ENCODE measurements around the gene UBE3B. TPM values are rescaled to one million over a fixed set of nuclear protein-coding genes. Genes with fewer than 3 reads are reported as not detected.

The UBE3B gene
- total RNA-seq, 4 donors from 2014 or later = 34.4 to 73.0 (median 71.6) TPM

DNA sequence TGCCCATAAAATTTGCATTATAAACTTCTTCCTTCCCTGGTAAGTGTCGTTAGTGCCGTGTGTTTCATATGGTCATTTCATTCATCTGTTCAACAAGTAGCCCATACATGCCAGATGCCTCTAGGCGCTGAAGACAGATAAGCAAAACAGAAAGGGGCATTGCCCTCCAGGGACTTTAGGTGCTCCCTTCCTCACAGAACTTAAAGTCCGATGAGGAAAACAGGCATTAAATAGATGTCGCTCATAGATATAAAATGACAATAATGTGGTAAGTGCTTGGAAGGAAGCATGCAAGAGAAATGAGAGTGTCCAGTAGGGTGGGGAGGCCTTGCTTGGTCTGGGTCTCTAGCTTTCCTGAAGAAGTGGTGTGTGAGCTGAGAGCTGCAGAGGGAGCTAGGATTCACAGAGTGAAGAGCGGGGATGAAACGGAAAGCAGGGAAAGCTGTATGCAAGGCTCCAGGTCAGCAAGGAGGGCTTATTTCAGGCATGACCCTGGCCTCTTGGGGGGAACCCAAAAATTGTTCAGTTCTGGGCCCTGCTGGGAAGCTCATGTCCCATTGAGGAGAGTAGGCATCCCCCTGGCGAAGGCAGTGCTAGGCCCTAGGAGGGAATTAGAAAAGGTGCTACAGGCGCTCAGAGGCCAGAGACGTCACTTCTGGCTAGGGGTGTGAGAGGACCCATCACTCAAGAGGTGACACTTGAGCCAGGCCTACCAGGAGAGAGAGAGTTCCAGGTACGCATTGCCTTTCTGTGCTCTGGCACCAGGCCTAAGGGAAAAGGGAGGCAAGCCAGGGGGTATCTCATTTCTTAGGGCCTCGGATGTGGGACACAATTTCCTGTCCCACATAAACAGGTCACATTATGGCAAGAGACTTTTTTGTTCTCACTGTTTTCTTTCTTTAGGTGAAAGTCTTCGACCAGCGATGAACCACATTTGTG is 11.9 kb downstream of the UBE3B start:
- no peak for DNase-seq
- Histone ChIP-seq H3K27me3 (no peaks in the 10 kb centered on the region), H3K9me3 (no peaks in the 10 kb centered on the region), H3K4me1 (no peaks in the 10 kb centered on the region), H3K36me3 (peaks cover 0 to 84% (median 41%) of the 10 kb centered on the region in 4 donors), H3K27ac (no peak overlapping the region), H3K4me3 (no peak overlapping the region)
- no peak for TF ChIP-seq POLR2AphosphoS5 (IDR thresholded peaks at IDR 0.05)
- TF ChIP-seq, protein P1, sequence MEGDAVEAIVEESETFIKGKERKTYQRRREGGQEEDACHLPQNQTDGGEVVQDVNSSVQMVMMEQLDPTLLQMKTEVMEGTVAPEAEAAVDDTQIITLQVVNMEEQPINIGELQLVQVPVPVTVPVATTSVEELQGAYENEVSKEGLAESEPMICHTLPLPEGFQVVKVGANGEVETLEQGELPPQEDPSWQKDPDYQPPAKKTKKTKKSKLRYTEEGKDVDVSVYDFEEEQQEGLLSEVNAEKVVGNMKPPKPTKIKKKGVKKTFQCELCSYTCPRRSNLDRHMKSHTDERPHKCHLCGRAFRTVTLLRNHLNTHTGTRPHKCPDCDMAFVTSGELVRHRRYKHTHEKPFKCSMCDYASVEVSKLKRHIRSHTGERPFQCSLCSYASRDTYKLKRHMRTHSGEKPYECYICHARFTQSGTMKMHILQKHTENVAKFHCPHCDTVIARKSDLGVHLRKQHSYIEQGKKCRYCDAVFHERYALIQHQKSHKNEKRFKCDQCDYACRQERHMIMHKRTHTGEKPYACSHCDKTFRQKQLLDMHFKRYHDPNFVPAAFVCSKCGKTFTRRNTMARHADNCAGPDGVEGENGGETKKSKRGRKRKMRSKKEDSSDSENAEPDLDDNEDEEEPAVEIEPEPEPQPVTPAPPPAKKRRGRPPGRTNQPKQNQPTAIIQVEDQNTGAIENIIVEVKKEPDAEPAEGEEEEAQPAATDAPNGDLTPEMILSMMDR (IDR thresholded peaks at IDR 0.05) = no peak
- no peak for TF ChIP-seq POLR2A (IDR thresholded peaks at IDR 0.05)
- no peak for TF ChIP-seq EP300 (IDR thresholded peaks at IDR 0.05; ENCODE audit: low read depth)
- WGBS, 2 donors (ENCODE audit: low coverage in 1 of 2) = 94 to 95% methylated on average over 11 to 14 of the region's 14 CpGs
- intact Hi-C loops (cut with DNase I; ENCODE audit: low total_unique reads) (no loop called here), in situ Hi-C loops (cut with MboI; ENCODE audit: low pct_ligation_motif_present in 1 of 4, low pct_unique_long_range_greater_than_20kb in 1 of 4, low sequenced_read_pairs in 3 of 4) (no loop called here)

DNA sequence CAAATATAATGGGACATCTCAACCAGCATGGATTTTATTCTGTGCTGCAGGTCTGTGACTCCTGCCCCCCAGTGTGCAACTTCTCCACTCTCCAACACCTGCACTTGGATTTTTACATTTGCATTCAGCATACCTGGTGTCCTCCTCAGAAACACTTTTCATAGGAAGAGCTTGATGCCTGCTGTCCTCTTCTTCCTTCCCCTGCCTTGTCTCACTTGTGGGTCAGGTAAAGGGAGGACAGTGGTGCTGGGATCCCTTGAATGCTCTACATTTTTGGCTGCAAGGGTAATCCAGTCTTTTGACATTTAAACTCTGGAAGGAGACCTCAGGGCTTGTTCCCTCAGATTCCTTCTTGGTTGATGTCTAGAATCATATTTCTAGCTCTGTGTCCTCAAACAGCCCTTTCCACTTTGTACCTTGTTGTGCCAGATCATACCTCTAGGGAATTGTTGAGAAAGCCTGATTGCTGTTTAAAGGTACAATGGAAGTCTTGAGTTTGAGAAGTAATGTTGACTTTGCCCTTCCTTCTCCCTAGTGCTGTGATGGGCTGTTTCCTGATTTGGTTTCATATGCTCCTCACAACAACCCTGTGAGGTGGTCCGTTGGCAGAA is 12.6 kb downstream of the UBE3B start:
- H3K9me3 ChIP-seq = no peaks in the 10 kb centered on the region
- intact Hi-C loops (cut with DNase I; ENCODE audit: low total_unique reads) (no loop called here), in situ Hi-C loops (cut with MboI; ENCODE audit: low pct_ligation_motif_present in 1 of 4, low pct_unique_long_range_greater_than_20kb in 1 of 4, low sequenced_read_pairs in 3 of 4) (no loop called here)
- H3K27me3 ChIP-seq = no peaks in the 10 kb centered on the region
- no peak overlapping the region for H3K4me3 ChIP-seq
- WGBS, 2 donors (ENCODE audit: low coverage in 1 of 2) = 86 to 100% methylated on average over 1 of the region's 1 CpG
- H3K36me3 ChIP-seq = peaks cover 0 to 84% (median 41%) of the 10 kb centered on the region in 4 donors
- no peak for DNase-seq
- no peak overlapping the region for H3K27ac ChIP-seq
- TF ChIP-seq POLR2AphosphoS5 (IDR thresholded peaks at IDR 0.05) (no peak), EP300 (IDR thresholded peaks at IDR 0.05; ENCODE audit: low read depth) (no peak), POLR2A (IDR thresholded peaks at IDR 0.05) (no peak)
- TF ChIP-seq, protein P1 (IDR thresholded peaks at IDR 0.05) = no peak
- no peaks in the 10 kb centered on the region for H3K4me1 ChIP-seq

DNA sequence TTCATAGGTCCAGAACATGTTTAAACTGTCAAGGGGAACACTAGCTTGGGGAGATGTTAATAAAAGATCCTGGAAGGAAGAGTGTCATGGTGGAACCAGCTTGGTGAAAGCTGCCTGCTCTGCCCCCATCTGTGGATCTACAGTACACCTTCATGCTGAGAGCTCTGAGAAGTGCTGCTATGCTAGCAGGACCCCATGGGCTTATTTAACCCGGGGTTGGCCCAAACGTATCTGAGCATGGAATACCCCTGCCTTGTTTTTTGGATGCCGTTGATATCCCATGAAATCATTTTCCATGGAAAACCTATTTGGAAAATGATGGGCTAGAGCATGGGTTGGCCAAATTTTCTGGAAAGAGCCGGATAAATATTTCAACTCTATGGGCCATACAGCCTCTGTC is 14.2 kb downstream of the UBE3B start:
- in situ Hi-C loops (cut with MboI; ENCODE audit: low pct_ligation_motif_present in 1 of 4, low pct_unique_long_range_greater_than_20kb in 1 of 4, low sequenced_read_pairs in 3 of 4) = no loop called here
- no peak for TF ChIP-seq EP300 (IDR thresholded peaks at IDR 0.05; ENCODE audit: low read depth)
- TF ChIP-seq, protein P1 (IDR thresholded peaks at IDR 0.05) = no peak

DNA sequence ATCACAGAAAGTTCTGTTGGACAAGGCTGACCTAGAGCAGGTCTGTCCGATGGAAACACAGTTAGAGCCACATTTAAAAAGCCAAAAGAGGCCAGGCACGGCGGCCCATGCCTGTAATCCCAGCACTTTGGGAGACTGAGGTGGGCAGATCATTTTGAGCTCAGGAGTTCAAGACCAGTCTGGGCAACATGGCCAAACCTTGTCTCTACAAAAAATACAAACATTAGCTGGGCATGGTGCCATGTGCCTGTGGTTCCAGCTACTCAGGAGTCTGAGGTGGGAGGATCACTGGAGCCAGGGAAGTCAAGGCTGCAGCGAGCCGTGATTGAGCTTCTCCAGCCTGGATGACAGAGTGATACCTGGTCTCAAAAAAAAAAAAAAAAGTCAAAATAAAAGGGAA is 14.9 kb downstream of the UBE3B start:
- Histone ChIP-seq H3K4me3 (no peak overlapping the region), H3K27me3 (no peaks in the 10 kb centered on the region), H3K27ac (no peak overlapping the region), H3K36me3 (peaks cover 0 to 73% (median 35%) of the 10 kb centered on the region in 4 donors), H3K4me1 (no peaks in the 10 kb centered on the region), H3K9me3 (no peaks in the 10 kb centered on the region)
- no peak for DNase-seq
- intact Hi-C loops (cut with DNase I; ENCODE audit: low total_unique reads) (no loop called here), in situ Hi-C loops (cut with MboI; ENCODE audit: low pct_ligation_motif_present in 1 of 4, low pct_unique_long_range_greater_than_20kb in 1 of 4, low sequenced_read_pairs in 3 of 4) (no loop called here)
- TF ChIP-seq, protein P1 (IDR thresholded peaks at IDR 0.05) = no peak
- TF ChIP-seq POLR2A (IDR thresholded peaks at IDR 0.05) (no peak), EP300 (IDR thresholded peaks at IDR 0.05; ENCODE audit: low read depth) (no peak), POLR2AphosphoS5 (IDR thresholded peaks at IDR 0.05) (no peak)
- 88 to 90% methylated on average over 3 to 5 of the region's 5 CpGs for WGBS, 2 donors (ENCODE audit: low coverage in 1 of 2)

More for the DNA sequence above, 14.2 kb downstream of the UBE3B start:
- no peak for DNase-seq
- H3K27me3 ChIP-seq = no peaks in the 10 kb centered on the region
- no peak overlapping the region for H3K4me3 ChIP-seq
- intact Hi-C loops (cut with DNase I; ENCODE audit: low total_unique reads) = no loop called here
- peaks cover 0 to 80% (median 37%) of the 10 kb centered on the region in 4 donors for H3K36me3 ChIP-seq
- 93 to 100% methylated on average over 1 to 4 of the region's 4 CpGs for WGBS, 2 donors (ENCODE audit: low coverage in 1 of 2)
- H3K4me1 ChIP-seq = no peaks in the 10 kb centered on the region
- H3K9me3 ChIP-seq = no peaks in the 10 kb centered on the region
- H3K27ac ChIP-seq = no peak overlapping the region
